Activated CD8-positive, alpha-beta T cell treated with anti-CD3 and anti-CD28 coated beads, Interleukin-2, amount 10 ng/mL, durations not matched to agents 7 days and 5 days (primary cell): ENCODE measurements around the gene ARSD. TPM values are rescaled to one million over a fixed set of nuclear protein-coding genes. Genes with fewer than 3 reads are reported as not detected.
"Not testable (repeated sequence)": the region's sequence is repeated elsewhere in the genome, so short reads cannot be mapped to it uniquely, and the experiment has no call there.

Experiments used
- ATAC-seq: fragments of 150-1000 bp; cut with Tn5 transposase; one replicate; pipeline ENCODE4 v1.10.0; 2021; ENCODE audit warnings: moderate library complexity
- CTCF ChIA-PET: fragments of 350-600 bp; sonication (Branson Sonifier 250); formaldehyde crosslinking; loops from one replicate; lab custom pipeline; 2021; ENCODE audit warnings: antibody characterized with exemption; lab: Charles Lee
- POLR2A ChIA-PET: fragments of 350-600 bp; sonication (Branson Sonifier 250); formaldehyde crosslinking; loops from one replicate; lab custom pipeline; 2021; ENCODE audit warnings: antibody characterized with exemption; lab: Charles Lee
- DNase-seq: peaks from one replicate; pipeline ENCODE4 v3.0.0-alpha.2; 2020
- H3K27ac Mint-ChIP-seq: one replicate; pipeline ENCODE4 v1.8.0; 2021; ENCODE audit warnings: mild to moderate bottlenecking, mixed read lengths
- H3K27me3 Mint-ChIP-seq: one replicate; pipeline ENCODE4 v1.8.0; 2021; ENCODE audit warnings: low read depth, mixed read lengths
- H3K36me3 Mint-ChIP-seq: one replicate; pipeline ENCODE4 v1.8.0; 2021; ENCODE audit warnings: low read depth, mixed read lengths
- H3K4me1 Mint-ChIP-seq: one replicate; pipeline ENCODE4 v1.8.0; 2021; ENCODE audit warnings: low read depth, mixed read lengths
- H3K4me3 Mint-ChIP-seq: one replicate; pipeline ENCODE4 v1.8.0; 2021; ENCODE audit warnings: mild to moderate bottlenecking, mixed read lengths
- H3K9me3 Mint-ChIP-seq: one replicate; pipeline ENCODE4 v1.8.0; 2022; ENCODE audit warnings: mixed read lengths; ENCODE audit not compliant: insufficient read depth
- total RNA-seq, 2 experiments: library from RNA; stranded (reverse); gene quantifications; one replicate each; pipeline ENCODE4 v1.2.3, GENCODE V29; 2021

Gene ARSD
- total RNA-seq, 2 experiments from 2014 or later: 1.6 to 2.5 TPM

DNA sequence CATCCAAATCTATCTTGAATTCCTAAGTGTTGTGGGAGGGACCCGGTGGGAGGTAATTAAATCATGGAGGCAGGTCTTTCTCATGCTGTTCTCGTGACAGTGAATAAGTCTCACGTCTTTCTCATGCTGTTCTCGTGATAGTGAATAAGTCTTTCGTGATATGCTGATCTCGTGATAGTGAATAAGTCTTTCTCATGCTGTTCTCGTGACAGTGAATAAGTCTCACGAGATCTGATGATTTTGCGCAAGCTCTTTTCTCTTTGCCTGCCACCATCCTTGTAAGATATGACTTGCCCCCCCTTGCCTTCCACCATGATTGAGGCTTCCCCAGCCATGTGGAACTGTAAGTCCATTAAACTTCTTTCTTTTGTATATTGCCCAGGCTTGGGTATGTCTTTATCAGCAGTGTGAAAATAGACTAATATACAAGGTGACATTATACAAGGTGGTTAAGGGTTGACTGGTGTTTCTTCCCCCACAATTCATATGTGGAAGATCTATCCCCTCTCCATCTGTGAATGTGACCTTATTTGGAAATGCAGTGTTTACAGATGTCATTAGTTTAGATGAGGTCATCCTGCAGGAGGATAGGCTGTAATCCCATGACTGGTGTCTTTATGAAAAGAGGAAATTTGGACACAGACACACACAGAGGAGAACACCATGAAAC, 27.6 kb downstream of the ARSD start:
- H3K9me3 Mint-ChIP-seq: peaks cover 3% of the 10 kb centered on the region
- peaks cover 15% of the 10 kb centered on the region for H3K4me1 Mint-ChIP-seq
- DNase-seq (no peak), ATAC-seq (no peak)
- no peaks in the 10 kb centered on the region for H3K27me3 Mint-ChIP-seq
- H3K4me3 Mint-ChIP-seq: no peak overlapping the region
- ChIA-PET CTCF (no interaction called here), POLR2A (no interaction called here)
- no peaks in the 10 kb centered on the region for H3K36me3 Mint-ChIP-seq
- no peak overlapping the region for H3K27ac Mint-ChIP-seq

DNA sequence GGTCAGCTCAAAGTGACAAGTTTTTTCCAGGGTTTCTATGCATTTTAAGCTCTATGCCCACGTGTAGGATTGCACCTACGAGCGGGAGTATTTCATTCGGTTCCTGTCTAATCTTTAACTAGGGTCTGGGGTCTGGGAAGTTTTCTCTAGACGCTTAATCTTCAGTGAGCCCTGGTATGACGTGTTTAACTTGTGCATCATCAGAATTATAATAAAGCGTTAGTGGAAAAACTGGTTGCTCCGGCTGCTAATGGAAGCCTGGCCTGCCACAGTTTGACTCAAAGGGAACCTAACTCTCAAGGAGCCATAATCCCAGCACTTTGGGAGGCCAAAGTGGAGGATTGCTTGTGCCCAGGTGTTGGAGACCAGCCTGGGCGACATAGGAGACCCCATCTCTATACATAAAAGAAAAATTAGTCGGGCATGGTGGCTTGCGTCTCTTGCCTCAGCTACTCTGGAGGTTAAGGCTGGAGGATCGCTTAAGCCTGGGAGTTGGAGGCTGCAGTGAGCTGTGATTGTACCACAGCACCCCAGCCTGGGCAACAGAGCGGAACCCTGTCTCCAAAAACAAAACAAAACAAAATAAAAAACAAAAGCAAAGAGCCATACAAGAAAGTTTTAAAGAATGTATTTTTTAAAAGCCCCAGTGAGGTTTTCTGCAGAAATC, 30.2 kb downstream of the ARSD start:
- Mint-ChIP-seq H3K27ac (no peak overlapping the region), H3K9me3 (peaks cover 3% of the 10 kb centered on the region), H3K27me3 (no peaks in the 10 kb centered on the region), H3K4me3 (no peak overlapping the region), H3K36me3 (no peaks in the 10 kb centered on the region), H3K4me1 (peaks cover 15% of the 10 kb centered on the region)
- CTCF ChIA-PET: no interaction called here
- POLR2A ChIA-PET: no interaction called here
- no peak for DNase-seq
- ATAC-seq: no peak

DNA sequence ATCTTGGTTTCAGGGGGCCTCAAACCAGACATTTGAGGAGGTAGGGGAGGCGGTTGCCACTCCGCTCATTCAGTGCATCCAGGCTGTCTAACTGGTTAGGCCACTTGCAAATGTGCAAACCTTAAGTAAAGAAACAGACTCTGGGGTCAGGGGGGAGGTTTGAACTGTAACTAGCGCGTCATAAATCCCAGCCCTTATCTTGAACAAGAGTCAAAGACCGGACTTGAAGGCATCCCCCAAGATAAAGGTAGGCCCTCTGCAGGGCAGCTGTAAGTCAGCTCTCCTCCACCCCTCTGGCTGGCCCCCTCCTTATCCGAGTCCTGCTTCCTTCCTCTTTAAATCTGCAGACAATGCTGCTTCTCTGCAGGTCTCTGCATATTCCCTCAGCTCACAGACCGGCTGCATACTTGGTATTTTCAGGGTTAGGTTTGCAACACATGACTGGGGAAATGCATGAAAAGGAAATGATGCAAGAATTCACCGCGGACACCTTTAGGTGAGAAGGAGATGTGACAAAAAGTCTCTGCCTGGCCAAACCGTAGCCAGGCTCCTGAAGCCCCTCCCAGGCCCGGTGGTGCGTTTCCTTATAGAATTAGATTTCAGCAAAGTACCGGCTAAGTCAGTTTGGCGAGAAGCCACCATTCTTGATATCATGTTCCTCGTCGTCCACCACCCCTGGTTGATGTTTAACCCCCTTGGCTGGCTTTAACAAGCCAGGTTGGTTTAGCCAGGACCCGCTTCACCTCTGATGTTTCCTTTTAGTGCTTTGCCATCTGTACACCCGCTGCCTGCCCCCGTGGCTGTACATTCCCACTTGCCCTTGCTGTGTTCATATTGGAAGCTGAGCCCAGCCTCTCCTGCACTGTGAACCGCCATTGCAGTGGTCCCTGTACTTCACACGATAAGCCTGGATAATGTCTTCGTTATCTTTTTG, 31.2 kb downstream of the ARSD start:
- H3K27me3 Mint-ChIP-seq, H3K4me3 Mint-ChIP-seq, CTCF ChIA-PET, H3K9me3 Mint-ChIP-seq, POLR2A ChIA-PET, H3K36me3 Mint-ChIP-seq: not testable (repeated sequence)
- ATAC-seq: peak; percentile 61
- Mint-ChIP-seq H3K27ac (peak overlapping the region; percentile 68), H3K4me1 (peaks cover 17% of the 10 kb centered on the region)
- peak; percentile 35 for DNase-seq

GRCh38 chrX:2897311-2897689, 31.8 kb downstream of the ARSD start:
- Mint-ChIP-seq H3K36me3 (no peaks in the 10 kb centered on the region), H3K27me3 (no peaks in the 10 kb centered on the region), H3K9me3 (no peaks in the 10 kb centered on the region), H3K4me3 (peak overlapping the region; percentile 38), H3K4me1 (peaks cover 18% of the 10 kb centered on the region), H3K27ac (no peak overlapping the region)
- CTCF ChIA-PET: no interaction called here
- ATAC-seq (no peak), DNase-seq (no peak)
- POLR2A ChIA-PET: no interaction called here

DNA sequence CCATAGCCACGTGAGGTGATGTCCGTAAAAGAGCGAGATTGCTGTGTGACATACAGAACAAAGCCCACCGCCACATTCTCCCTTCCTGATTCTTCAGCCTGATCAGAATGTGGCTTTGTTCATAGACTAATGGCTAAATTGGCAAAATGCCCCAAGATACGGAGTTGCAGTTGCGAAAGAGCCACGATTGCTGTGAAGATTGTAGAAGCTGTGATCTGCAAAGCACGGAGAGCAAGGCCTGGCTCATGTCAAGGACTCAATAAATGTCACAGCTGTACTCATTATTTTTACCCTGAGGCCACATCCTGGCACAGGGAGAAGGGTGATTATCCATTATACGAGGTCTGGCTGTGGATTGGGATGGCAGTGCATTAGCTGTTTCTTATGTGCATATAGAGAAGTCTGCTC, 34.2 kb downstream of the ARSD start:
- POLR2A ChIA-PET: no interaction called here
- Mint-ChIP-seq H3K27me3 (no peaks in the 10 kb centered on the region), H3K36me3 (no peaks in the 10 kb centered on the region), H3K4me1 (peaks cover 21% of the 10 kb centered on the region), H3K27ac (no peak overlapping the region), H3K9me3 (no peaks in the 10 kb centered on the region), H3K4me3 (no peak overlapping the region)
- CTCF ChIA-PET: no interaction called here
- DNase-seq: no peak
- no peak for ATAC-seq

DNA sequence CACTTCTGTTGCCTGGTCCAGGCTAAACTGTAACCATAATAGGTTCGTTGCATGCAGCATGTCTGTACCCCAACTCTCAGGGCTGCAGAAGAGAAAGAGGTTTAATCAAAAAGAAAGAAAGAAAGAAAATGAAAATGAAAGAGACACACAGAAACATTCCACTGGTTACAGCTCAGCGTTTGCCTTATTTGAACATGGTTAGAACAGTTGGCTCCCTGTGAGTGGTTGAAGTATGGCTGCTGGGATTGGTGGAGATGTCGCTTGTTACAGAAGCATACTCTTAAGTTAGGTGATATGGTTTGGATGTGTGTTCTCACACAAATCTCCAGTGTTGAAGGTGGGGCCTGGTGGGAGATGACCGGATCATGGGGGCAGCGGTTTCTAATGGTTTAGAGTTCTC, 36.3 kb downstream of the ARSD start:
- CTCF ChIA-PET: no interaction called here
- DNase-seq: no peak
- H3K36me3 Mint-ChIP-seq: no peaks in the 10 kb centered on the region
- no peak for ATAC-seq
- POLR2A ChIA-PET: interaction anchor here (0.6 kb wide), 1 partner anchor 9 kb away, joined by 3 read pairs; no protein-coding TSS in a partner anchor
- peaks cover 19% of the 10 kb centered on the region for H3K4me1 Mint-ChIP-seq
- no peaks in the 10 kb centered on the region for H3K27me3 Mint-ChIP-seq
- H3K27ac Mint-ChIP-seq: no peak overlapping the region
- no peak overlapping the region for H3K4me3 Mint-ChIP-seq
- no peaks in the 10 kb centered on the region for H3K9me3 Mint-ChIP-seq

DNA sequence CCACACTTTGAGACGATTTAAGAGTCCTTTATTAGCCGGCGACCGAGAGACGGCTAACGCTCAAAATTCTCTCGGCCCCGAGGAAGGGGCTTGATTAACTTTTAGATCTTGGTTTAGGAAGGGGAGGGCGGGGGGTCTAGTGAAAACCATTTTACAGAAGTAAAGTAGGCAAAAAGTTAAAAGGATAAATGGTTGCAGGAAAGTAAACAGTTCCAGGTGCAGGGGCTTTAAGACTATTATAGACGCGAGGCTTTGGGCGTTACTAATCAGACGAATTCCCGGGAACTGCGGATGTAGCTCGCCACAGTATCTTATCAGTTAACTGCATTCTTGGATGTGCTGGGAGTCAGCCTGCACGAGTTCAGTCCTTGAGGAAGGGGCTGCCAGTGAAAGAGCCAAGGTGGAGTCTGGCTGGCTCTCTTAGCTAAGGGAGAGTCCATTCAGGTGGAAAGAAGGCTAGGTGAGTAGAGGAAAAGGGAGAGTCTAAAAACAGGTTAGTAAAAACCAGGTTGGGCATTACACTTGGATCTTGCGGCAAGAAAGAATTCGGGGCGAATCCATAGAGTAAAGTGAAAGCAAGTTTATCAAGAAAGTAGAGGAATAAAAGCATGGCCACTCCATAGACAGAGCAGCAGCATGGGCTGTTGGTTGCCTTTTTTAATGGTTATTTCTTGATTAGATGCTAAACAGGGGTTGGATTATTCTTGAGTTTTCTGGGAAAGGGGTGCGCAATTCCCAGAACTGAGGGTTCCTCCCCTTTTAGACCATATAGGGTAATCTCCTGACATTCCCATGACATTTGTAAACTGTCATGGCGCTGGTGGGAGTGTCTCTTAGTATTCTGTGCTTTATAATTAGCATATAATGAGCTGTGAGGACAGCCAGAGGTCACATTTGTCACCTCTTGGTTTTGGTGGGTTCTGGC, 38.3 kb downstream of the ARSD start:
- H3K4me3 Mint-ChIP-seq, POLR2A ChIA-PET, DNase-seq, H3K36me3 Mint-ChIP-seq, H3K27ac Mint-ChIP-seq, ATAC-seq, H3K9me3 Mint-ChIP-seq, H3K27me3 Mint-ChIP-seq, CTCF ChIA-PET: not testable (repeated sequence)
- H3K4me1 Mint-ChIP-seq: peaks cover 13% of the 10 kb centered on the region

- DNase-seq: peak; percentile 22
- CTCF ChIA-PET: interaction anchor here (0.8 kb wide), 1 partner anchor 39 kb away, joined by 3 read pairs; the partner anchor contains the start of gene ARSD
- ATAC-seq, H3K36me3 Mint-ChIP-seq, H3K27ac Mint-ChIP-seq, H3K9me3 Mint-ChIP-seq, H3K27me3 Mint-ChIP-seq: not testable (repeated sequence)
- peaks cover 13% of the 10 kb centered on the region for H3K4me1 Mint-ChIP-seq
- POLR2A ChIA-PET: interaction anchor here (0.6 kb wide), 1 partner anchor 143 kb away, joined by 3 read pairs; no protein-coding TSS in a partner anchor
- H3K4me3 Mint-ChIP-seq: peak overlapping the region; percentile 78
Observed at GRCh38 chrX:2889706-2890490, 39.2 kb downstream of the ARSD start.

- DNase-seq (no peak), ATAC-seq (no peak)
- no peaks in the 10 kb centered on the region for H3K36me3 Mint-ChIP-seq
- CTCF ChIA-PET: interaction anchor here (0.8 kb wide), 1 partner anchor 40 kb away, joined by 3 read pairs; the partner anchor contains the start of gene ARSD
- no peaks in the 10 kb centered on the region for H3K9me3 Mint-ChIP-seq
- H3K27ac Mint-ChIP-seq: no peak overlapping the region
- peaks cover 13% of the 10 kb centered on the region for H3K4me1 Mint-ChIP-seq
- POLR2A ChIA-PET: interaction anchor here (0.6 kb wide), 1 partner anchor 144 kb away, joined by 3 read pairs; no protein-coding TSS in a partner anchor
- H3K4me3 Mint-ChIP-seq: peak overlapping the region; percentile 78
- H3K27me3 Mint-ChIP-seq: no peaks in the 10 kb centered on the region
Observed at GRCh38 chrX:2889045-2889605, 40.0 kb downstream of the ARSD start.

DNA sequence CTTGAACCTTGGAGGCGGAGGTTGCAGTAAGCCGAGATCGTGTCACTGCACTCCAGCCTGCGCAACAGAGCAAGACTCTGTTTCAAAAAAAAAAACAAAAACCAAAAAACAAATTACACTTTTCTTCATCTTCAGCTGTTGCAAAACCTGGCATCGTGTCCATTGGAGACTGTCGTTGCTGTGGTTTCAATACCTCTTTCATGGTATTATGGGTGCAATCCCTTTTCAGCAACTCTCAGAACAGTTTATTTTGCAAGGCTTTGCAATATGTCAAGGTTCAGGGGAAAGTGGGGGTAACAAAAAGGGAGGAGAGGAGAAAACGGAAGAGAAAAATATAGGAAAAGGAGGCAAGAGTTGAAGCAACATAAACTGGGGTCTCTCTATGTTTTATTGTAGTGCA, 40.8 kb downstream of the ARSD start:
- no peaks in the 10 kb centered on the region for H3K36me3 Mint-ChIP-seq
- ATAC-seq: no peak
- DNase-seq: no peak
- ChIA-PET CTCF (no interaction called here), POLR2A (no interaction called here)
- H3K27me3 Mint-ChIP-seq: no peaks in the 10 kb centered on the region
- no peak overlapping the region for H3K4me3 Mint-ChIP-seq
- peaks cover 13% of the 10 kb centered on the region for H3K4me1 Mint-ChIP-seq
- H3K27ac Mint-ChIP-seq: no peak overlapping the region
- no peaks in the 10 kb centered on the region for H3K9me3 Mint-ChIP-seq
